Loucy (cell line): ENCODE results near the gene CAMK2D.

Experiments used
- CTCF ChIP-seq: fragments of 200-600 bp; sonication (generic); conservative IDR thresholded peaks from 2 replicates; pipeline ENCODE4 v1.5.1; 2014; ENCODE audit warnings: mild to moderate bottlenecking, antibody characterized with exemption, low read length
- EZH2phosphoT487 ChIP-seq: fragments of 200-600 bp; IDR thresholded peaks from 2 replicates; pipeline ENCODE4 v1.6.1; 2018; ENCODE audit warnings: antibody characterized with exemption, mild to moderate bottlenecking, moderate library complexity, borderline replicate concordance

DNA sequence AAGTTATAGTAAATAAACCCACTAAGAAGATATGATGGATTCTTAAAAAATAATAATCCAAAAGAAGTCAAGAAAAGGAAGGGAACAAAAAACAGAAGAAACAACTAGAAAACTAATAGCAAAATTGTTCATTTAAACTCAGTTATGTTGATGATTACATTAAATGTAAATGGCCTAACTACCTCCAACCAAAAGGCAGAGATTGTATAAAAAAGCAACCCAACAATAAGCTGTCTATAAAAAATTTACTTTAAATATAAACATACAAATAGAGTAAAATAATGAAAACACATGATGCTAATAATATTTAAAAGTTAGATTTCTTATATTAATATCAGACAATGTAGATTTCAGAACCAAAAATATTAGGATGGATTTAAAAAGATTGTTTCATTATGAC, 340.6 kb downstream of the CAMK2D start:
- TF ChIP-seq CTCF (no peak), EZH2phosphoT487 (no peak)
